ENCODE data around the gene MUC2. TPM values are rescaled to one million over a fixed set of nuclear protein-coding genes. Genes with fewer than 3 reads are reported as not detected.

MUC2 gene
- total RNA-seq, 1 donor from 2014 or later = not detected

DNA sequence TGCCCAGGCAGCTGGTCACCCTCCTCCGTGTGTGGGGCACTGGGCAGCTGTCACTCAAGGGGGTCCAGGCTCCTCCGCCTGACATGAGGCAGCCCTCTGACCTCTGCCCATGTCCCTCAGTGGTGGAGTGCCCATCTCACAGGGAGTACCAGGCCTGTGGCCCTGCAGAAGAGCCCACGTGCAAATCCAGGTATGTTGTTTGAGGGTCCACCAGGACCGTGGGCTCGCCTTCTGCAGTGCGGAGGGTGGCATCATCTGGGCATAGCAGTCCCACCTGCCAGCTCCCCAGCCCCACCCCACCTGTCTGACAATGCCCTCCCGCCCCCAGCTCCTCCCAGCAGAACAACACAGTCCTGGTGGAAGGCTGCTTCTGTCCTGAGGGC is 30.5 kb downstream of the MUC2 start:
- H3K9me3 ChIP-seq = no peaks in the 10 kb centered on the region
- H3K4me1 ChIP-seq = no peaks in the 10 kb centered on the region
- intact Hi-C loops (cut with DNase I) = no loop called here
- peaks cover 22% of the 10 kb centered on the region for H3K27me3 ChIP-seq
- DNase-seq = no peak
- ATAC-seq = no peak
- H3K4me3 ChIP-seq = no peak overlapping the region
- H3K36me3 ChIP-seq = no peaks in the 10 kb centered on the region
- TF ChIP-seq, protein P1, sequence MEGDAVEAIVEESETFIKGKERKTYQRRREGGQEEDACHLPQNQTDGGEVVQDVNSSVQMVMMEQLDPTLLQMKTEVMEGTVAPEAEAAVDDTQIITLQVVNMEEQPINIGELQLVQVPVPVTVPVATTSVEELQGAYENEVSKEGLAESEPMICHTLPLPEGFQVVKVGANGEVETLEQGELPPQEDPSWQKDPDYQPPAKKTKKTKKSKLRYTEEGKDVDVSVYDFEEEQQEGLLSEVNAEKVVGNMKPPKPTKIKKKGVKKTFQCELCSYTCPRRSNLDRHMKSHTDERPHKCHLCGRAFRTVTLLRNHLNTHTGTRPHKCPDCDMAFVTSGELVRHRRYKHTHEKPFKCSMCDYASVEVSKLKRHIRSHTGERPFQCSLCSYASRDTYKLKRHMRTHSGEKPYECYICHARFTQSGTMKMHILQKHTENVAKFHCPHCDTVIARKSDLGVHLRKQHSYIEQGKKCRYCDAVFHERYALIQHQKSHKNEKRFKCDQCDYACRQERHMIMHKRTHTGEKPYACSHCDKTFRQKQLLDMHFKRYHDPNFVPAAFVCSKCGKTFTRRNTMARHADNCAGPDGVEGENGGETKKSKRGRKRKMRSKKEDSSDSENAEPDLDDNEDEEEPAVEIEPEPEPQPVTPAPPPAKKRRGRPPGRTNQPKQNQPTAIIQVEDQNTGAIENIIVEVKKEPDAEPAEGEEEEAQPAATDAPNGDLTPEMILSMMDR (IDR thresholded peaks at IDR 0.05) = no peak
- H3K27ac ChIP-seq = no peak overlapping the region

DNA sequence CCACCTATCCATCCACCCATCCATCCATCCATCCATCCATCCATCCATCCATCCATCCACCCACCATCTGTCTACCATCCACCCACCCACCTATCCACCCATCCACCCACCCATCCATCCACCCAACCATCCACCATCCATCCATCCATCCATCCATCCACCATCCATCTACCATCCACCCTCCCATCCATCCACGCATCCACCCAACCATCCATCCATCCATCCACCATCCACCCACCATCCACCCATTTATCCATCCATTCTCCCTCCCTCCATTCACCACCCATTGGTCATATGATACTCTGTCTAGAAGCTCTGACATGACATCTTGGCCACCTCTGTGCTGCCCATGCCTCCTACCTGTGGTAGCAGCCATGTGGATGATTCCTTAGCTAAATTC is 31.7 kb downstream of the MUC2 start:
- Histone ChIP-seq H3K4me3 (no peak overlapping the region), H3K36me3 (no peaks in the 10 kb centered on the region), H3K27me3 (peaks cover 22% of the 10 kb centered on the region), H3K27ac (no peak overlapping the region), H3K4me1 (no peaks in the 10 kb centered on the region), H3K9me3 (no peaks in the 10 kb centered on the region)
- TF ChIP-seq, protein P1 (IDR thresholded peaks at IDR 0.05) = no peak
- ATAC-seq (no peak), DNase-seq (no peak)
- intact Hi-C loops (cut with DNase I) = no loop called here

DNA sequence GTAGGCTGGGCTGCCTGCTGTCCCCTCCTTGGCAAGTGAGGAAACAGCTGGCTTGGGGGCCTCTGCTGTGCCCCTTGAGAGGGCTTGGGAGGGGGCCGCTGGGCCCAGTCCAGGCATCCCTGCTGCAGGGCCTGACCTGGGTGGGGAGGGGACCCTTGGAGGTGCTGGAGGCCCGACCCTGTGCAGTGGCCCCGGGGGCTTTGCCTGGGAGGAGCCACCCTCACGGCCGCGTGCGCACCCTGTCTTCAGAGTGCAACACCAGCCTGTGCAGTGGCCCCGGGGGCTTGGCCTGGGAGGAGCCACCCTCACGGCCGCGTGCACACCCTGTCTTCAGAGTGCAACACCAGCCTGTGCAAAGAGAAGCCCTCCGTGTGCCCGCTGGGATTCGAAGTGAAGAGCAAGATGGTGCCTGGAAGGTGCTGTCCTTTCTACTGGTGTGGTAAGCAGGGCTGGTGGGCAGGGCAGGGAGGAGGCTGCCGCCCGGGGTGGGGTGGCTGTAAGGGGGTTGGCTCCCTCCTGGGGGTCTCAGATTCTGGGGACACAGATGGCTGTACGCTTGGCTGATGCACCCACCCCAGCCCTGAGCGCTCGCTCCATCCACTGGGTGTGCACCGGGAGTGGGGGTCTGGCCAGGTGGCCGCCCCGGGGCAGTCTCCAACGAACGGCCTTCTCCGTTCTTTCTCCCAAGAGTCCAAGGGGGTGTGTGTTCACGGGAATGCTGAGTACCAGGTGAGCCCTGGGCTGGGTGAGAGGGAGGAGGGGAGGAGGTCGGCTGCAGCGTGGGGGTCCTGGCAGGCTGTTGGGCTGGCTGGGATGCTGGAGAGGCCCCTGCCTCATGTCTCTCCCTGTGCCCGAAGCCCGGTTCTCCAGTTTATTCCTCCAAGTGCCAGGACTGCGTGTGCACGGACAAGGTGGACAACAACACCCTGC is 32.9 kb downstream of the MUC2 start:
- no peaks in the 10 kb centered on the region for H3K9me3 ChIP-seq
- ATAC-seq (no peak), DNase-seq (no peak)
- H3K36me3 ChIP-seq = no peaks in the 10 kb centered on the region
- TF ChIP-seq, protein P1 (IDR thresholded peaks at IDR 0.05) = no peak
- no peak overlapping the region for H3K27ac ChIP-seq
- no peaks in the 10 kb centered on the region for H3K4me1 ChIP-seq
- intact Hi-C loops (cut with DNase I) = no loop called here
- peaks cover 22% of the 10 kb centered on the region for H3K27me3 ChIP-seq
- no peak overlapping the region for H3K4me3 ChIP-seq

DNA sequence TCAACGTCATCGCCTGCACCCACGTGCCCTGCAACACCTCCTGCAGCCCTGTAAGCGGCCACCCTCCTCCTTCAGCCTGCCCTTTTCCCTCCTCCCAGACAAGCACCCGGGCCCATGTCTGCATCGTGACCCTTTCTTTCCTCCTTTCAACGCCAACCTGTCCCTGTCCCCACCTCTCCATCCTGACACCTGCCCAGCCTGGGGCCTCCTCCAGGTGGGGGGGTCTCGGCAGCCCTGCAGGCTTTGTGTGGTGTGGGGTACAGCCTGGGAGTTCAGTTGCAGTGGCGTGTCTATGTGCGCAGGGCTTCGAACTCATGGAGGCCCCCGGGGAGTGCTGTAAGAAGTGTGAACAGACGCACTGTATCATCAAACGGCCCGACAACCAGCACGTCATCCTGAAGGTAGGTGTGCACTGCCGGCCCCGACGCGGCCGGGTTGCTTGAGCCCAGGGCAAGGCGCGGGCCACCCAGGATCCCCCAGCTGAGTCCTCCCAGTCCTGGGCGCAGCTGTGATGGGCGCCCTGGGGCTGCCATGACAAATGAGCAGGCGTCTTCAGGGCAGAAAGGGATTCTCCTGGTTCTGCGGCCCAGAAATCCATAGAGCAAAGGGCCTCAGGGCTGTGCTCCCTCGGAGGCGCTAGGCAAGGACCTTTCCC is 33.7 kb downstream of the MUC2 start:
- intact Hi-C loops (cut with DNase I) = no loop called here
- TF ChIP-seq, protein P1 (IDR thresholded peaks at IDR 0.05) = no peak
- ATAC-seq (no peak), DNase-seq (no peak)
- no peaks in the 10 kb centered on the region for H3K36me3 ChIP-seq
- no peak overlapping the region for H3K4me3 ChIP-seq
- H3K4me1 ChIP-seq = no peaks in the 10 kb centered on the region
- peaks cover 22% of the 10 kb centered on the region for H3K27me3 ChIP-seq
- no peak overlapping the region for H3K27ac ChIP-seq
- H3K9me3 ChIP-seq = no peaks in the 10 kb centered on the region

DNA sequence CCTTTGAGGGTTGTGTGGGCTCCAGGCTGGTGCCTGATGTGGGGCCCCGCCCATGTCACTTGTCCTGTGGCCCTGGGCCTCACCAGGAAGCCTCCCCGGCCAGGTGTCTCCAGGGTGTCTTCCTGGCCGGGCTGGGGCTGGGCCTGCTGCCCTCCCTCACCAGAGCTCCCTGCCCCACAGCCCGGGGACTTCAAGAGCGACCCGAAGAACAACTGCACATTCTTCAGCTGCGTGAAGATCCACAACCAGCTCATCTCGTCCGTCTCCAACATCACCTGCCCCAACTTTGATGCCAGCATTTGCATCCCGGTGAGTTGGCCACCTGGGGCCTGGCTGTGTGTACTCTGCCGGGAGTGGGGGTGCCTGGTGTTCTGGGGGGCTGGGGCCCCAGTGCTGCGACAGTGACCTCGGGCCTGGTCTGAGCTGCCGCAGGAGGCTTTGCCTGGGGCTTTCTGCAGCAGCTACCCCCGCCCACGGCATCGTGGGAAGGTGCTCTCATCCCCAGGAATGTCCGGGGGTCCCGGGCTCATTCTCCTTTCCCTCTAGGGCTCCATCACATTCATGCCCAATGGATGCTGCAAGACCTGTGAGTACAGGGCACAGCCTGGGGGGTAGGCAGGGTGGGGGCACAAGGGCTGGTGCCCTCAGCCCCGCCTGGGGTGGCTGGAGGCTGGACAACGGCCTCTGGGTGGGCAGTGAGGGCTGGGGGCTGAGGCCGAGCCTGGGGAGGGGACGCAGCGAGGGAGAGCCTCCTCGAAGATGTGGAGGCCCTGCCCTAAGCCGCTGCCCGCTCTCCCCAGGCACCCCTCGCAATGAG is 34.6 kb downstream of the MUC2 start:
- no peak for DNase-seq

More for the DNA sequence above, 34.6 kb downstream of the MUC2 start:
- no peak overlapping the region for H3K4me3 ChIP-seq
- no peaks in the 10 kb centered on the region for H3K9me3 ChIP-seq
- H3K36me3 ChIP-seq = no peaks in the 10 kb centered on the region
- intact Hi-C loops (cut with DNase I) = no loop called here
- TF ChIP-seq, protein P1 (IDR thresholded peaks at IDR 0.05) = no peak
- H3K27ac ChIP-seq = no peak overlapping the region
- ATAC-seq = no peak
- no peaks in the 10 kb centered on the region for H3K4me1 ChIP-seq
- peaks cover 22% of the 10 kb centered on the region for H3K27me3 ChIP-seq
